Gastrocnemius medialis (tissue), 4 donors: ENCODE measurements around the gene CEPT1.

Experiments
- CTCF ChIP-seq, 5 experiments: fragments of 450-650 bp in 3 of 5; fragments of 200-600 bp in 2 of 5; sonication (generic) in 2 of 5; IDR thresholded peaks in 4 of 5; conservative IDR thresholded peaks in 1 of 5; 1 replicate in 4 of 5; 2 replicates in 1 of 5; pipeline ENCODE4 v1.5.1; 2016 to 2019; ENCODE audit warnings: antibody characterized with exemption in 5 of 5, mild to moderate bottlenecking in 3 of 5, moderate library complexity in 3 of 5
- POLR2A ChIP-seq, 2 donors: fragments of 450-650 bp; IDR thresholded peaks; one replicate each; pipeline ENCODE4 v1.6.1; 2017; ENCODE audit warnings: antibody characterized with exemption in 2 of 2, mild to moderate bottlenecking in 2 of 2, moderate library complexity in 2 of 2

GRCh38 chr1:111202707-111203623 is 62.9 kb downstream of the CEPT1 start:
- TF ChIP-seq CTCF (IDR thresholded peaks at IDR 0.05 in 4 of 5, conservative IDR thresholded peaks at IDR 0.05 in 1 of 5) (no peak), POLR2A (IDR thresholded peaks at IDR 0.05) (no peak)
